GM06990 (cell line): ENCODE results near the gene TSPAN31.

Source experiments
- DNase-seq: peaks from one replicate; pipeline ENCODE4 v3.0.0-alpha.2; 2011; ENCODE audit not compliant: insufficient read length; ENCODE audit errors: extremely low read depth
- H3K27me3 ChIP-seq: replicated peaks from 2 replicates; pipeline ENCODE4 v1.6.0; 2011; ENCODE audit warnings: low read length; ENCODE audit not compliant: control insufficient read depth, insufficient read depth
- H3K36me3 ChIP-seq: 2 replicates; pipeline ENCODE4 v1.5.1; 2011; ENCODE audit warnings: low read length; ENCODE audit not compliant: control insufficient read depth, insufficient read depth
- H3K4me3 ChIP-seq: replicated peaks from 2 replicates; pipeline ENCODE4 v1.5.1; 2011; ENCODE audit warnings: low read depth, mild to moderate bottlenecking, control low read depth, low read length
- TF ChIP-seq, protein P1 (sequence below): IDR thresholded peaks from 2 replicates; pipeline ENCODE4 v1.5.1; 2011; ENCODE audit warnings: low read length, control low read depth, mild to moderate bottlenecking, inconsistent platforms; ENCODE audit not compliant: insufficient read depth, poor library complexity, severe bottlenecking

Gene TSPAN31

DNA sequence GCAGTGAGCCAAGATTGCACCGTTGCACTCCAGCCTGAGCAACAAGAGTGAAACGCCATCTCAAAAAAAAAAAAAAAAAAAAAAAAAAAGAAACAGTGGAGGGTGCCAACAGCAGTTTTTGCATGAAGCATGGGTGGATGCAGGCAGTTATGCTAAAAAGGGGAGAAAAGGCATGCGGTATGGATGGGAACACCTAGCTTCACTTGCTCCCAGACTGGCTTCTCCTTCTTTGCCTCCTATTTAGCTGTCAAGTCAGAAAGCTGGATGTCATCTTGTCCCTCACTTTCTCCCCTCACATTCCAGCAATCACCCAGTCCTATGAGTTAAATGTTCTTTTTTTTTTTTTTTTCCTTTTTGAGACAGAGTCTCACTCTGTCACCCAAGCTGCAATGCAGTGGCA, 30.2 kb downstream of the TSPAN31 start:
- TF ChIP-seq, protein P1, sequence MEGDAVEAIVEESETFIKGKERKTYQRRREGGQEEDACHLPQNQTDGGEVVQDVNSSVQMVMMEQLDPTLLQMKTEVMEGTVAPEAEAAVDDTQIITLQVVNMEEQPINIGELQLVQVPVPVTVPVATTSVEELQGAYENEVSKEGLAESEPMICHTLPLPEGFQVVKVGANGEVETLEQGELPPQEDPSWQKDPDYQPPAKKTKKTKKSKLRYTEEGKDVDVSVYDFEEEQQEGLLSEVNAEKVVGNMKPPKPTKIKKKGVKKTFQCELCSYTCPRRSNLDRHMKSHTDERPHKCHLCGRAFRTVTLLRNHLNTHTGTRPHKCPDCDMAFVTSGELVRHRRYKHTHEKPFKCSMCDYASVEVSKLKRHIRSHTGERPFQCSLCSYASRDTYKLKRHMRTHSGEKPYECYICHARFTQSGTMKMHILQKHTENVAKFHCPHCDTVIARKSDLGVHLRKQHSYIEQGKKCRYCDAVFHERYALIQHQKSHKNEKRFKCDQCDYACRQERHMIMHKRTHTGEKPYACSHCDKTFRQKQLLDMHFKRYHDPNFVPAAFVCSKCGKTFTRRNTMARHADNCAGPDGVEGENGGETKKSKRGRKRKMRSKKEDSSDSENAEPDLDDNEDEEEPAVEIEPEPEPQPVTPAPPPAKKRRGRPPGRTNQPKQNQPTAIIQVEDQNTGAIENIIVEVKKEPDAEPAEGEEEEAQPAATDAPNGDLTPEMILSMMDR, result no peak
- Histone ChIP-seq H3K4me3 (no peak overlapping the region), H3K36me3 (peaks cover 2% of the 10 kb centered on the region; the same call in 1 of the 2 replicates), H3K27me3 (no peaks in the 10 kb centered on the region)
- DNase-seq, result no peak

DNA sequence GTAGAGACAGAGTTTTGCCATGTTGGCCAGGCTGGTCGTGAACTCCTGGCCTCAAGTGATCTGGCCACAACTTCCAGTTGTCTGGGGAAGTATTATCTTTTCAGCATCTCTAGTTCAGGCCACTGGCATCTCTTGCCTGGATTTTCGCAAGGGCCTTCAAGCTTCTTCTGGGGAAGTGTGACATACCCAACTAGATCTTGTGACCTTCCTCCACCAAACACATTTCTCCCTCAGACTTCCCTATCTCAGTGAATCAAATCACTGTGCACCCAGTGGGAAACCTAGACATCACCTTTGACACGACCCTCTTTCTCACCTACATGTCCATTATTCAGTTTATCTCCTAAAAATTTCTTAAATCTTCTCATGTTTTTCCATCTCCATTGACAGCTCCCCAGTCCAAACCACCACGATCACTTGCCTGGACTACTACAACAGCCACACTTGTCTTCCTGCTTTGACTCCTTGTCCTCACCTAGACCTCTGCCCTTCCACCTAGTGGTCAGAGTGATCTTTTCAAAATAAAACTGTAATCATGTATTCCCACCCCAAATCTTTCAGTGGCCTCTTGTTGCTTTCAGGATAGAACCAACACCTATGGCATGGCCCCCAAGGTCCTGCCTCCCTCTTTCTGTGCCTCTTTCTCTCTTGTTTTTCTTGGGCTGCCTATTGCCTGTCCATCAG, 30.9 kb downstream of the TSPAN31 start:
- Histone ChIP-seq H3K36me3 (peaks cover 2% of the 10 kb centered on the region; the same call in 1 of the 2 replicates), H3K4me3 (no peak overlapping the region), H3K27me3 (no peaks in the 10 kb centered on the region)
- no peak for DNase-seq
- TF ChIP-seq, protein P1, result peak; percentile 17

DNA sequence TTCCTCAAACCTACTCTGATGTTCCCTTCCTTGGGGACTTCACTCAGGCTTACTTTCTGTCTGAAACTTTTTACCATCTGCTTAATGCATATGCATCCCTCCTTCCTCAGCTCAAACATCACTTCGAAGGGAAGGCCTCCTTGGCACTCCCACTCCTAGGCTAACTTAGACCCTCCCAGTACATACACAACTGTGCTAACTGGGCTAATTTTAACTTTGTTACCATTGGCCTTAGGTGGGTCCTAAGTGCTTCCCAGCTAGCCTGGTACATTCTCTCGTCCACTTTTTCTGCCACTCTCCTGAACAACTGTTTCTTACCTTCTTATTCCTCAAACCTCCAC, 31.4 kb downstream of the TSPAN31 start:
- Histone ChIP-seq H3K36me3 (no peaks in the 10 kb centered on the region), H3K27me3 (no peaks in the 10 kb centered on the region), H3K4me3 (no peak overlapping the region)
- TF ChIP-seq, protein P1, result no peak
- DNase-seq, result no peak

DNA sequence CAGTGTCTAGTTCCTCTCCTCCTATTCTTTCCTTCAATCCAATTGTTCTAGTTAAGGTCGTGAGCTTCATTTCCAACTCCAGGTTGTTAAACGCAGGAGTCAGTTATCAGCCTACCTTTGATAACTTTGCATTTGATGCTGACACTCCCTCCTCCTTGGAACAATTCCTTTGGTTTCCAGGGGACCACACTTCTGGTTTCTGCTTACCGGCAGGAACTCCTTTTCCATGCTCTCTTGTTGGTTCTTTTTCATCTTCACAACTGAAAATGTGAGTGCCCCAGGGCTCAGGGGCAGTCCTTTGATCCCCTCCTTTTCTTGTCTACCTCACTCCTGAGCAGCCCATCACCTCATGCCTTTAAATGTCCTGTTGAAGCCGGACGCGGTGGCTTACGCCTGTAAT, 32.5 kb downstream of the TSPAN31 start:
- no peaks in the 10 kb centered on the region for H3K27me3 ChIP-seq
- no peak for DNase-seq
- H3K4me3 ChIP-seq, result no peak overlapping the region
- TF ChIP-seq, protein P1, result no peak
- no peaks in the 10 kb centered on the region for H3K36me3 ChIP-seq

DNA sequence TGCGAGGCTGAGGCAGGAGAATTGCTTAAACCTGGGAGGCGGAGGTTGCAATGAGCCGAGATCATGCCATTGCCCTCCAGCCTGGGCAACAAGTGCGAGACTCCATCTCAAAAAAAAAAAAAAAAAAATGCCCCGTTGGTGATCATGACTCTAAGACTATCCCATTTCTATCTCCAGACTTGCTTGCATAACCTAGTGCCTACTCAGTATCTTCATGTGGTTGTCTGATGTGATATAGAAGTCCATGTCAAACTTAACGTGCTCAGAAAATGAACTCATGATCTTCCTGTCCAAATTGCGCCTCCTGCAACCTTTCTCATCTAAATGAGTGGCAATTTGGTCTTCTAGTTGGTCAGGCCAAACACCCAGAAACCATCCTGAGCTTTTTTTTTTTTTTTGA, 33.1 kb downstream of the TSPAN31 start:
- H3K27me3 ChIP-seq, result no peaks in the 10 kb centered on the region
- no peak overlapping the region for H3K4me3 ChIP-seq
- TF ChIP-seq, protein P1, result no peak
- DNase-seq, result no peak
- H3K36me3 ChIP-seq, result no peaks in the 10 kb centered on the region

DNA sequence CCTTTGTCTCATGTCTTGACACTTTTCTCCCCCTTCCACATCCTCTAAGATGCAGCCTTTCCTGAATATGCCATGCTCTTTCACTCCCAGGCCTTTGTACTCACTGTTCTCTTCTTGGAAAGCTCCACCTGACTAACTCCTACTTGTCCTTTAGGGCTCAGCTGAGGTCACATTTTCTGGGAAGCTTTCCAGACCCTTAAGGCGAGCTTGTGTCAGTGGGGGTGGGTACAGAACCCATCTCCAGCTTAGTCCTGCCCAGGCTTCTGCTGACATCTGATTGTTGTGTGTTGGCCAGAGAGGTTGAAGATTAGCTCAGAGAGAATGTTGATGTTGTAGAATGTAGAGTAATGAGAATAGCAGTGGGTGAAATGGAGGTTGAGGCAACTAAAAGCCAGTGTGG, 34.9 kb downstream of the TSPAN31 start:
- Histone ChIP-seq H3K36me3 (no peaks in the 10 kb centered on the region), H3K4me3 (no peak overlapping the region), H3K27me3 (no peaks in the 10 kb centered on the region)
- DNase-seq, result no peak
- TF ChIP-seq, protein P1, result no peak
